C1 segment of cervical spinal cord (tissue), 14 donors: ENCODE measurements around the gene MATR3.
A peak's percentile ranks its signal among the peaks of the same experiment; 100 is the strongest.
"Not testable (repeated sequence)": the region's sequence is repeated elsewhere in the genome, so short reads cannot be mapped to it uniquely, and the experiment has no call there.

Experiments used
- DNase-seq, 14 donors: peaks; one replicate each; lab custom pipeline; 2025; lab: John Stamatoyannopoulos, UW

MATR3 gene, protein sequence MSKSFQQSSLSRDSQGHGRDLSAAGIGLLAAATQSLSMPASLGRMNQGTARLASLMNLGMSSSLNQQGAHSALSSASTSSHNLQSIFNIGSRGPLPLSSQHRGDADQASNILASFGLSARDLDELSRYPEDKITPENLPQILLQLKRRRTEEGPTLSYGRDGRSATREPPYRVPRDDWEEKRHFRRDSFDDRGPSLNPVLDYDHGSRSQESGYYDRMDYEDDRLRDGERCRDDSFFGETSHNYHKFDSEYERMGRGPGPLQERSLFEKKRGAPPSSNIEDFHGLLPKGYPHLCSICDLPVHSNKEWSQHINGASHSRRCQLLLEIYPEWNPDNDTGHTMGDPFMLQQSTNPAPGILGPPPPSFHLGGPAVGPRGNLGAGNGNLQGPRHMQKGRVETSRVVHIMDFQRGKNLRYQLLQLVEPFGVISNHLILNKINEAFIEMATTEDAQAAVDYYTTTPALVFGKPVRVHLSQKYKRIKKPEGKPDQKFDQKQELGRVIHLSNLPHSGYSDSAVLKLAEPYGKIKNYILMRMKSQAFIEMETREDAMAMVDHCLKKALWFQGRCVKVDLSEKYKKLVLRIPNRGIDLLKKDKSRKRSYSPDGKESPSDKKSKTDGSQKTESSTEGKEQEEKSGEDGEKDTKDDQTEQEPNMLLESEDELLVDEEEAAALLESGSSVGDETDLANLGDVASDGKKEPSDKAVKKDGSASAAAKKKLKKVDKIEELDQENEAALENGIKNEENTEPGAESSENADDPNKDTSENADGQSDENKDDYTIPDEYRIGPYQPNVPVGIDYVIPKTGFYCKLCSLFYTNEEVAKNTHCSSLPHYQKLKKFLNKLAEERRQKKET

GRCh38 chr5:139293507-139294373 is at the start of gene MATR3:
Gene MATR3, plus strand, starts transcription at chr5:139293740. Its CDS starts 13,676 bp downstream, at chr5:139307416.
- DNase-seq: peak; percentile 61 to 96 (median 92)

DNA sequence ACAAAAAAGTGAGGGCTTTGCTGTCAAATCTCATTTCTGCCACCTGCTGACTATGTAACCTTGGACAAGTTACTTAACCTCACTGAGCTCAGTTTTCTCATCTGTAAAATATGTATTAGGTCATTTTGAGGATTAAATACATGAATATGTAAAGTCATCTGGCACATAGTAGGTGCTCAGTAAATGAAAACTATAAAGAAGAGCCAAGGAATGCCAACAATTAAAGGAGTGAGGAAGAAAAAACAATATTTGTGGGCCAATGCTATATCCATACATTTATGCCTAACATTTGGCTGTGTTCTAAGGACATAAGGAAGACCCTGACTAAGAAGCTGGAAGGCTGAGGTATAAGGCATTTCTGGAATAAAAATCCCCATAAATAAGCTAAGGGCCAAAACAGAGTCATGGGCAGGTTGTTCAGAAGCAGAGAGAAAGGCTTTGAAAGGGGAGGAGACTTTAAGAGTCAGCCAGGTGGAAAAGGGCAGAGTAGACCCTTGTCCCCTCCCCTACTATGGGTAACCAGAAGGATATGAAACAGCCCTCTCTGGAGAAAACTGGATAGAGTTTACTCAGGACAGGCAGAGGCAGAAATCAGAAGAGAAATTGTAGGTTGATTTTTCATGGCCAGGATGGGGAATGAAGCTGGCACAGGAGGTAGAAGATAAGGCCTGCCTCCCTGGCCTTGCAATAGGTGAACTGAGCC is 47.8 kb upstream of the MATR3 start:
- no peak for DNase-seq

DNA sequence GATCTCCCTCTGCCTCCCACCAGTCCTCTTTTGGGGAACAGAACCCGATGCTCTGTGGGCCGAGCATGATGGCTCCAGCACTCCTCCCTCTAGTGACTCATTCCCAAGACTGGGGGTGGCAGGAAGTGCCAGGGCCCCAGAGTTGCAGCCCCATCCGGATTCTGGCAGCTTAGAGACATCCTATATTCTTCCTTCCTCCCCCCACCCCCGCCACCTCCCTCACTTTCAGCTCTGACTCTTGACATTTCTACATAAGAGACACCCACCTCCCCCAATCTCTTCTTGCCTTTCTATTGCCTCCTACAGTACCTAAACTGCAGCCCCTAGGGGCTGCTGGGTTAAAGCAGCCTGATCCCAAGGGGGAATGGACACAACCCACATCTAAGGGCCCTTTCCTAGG is 47.1 kb upstream of the MATR3 start:
- DNase-seq: peak in 1 of 14 donors; percentile 3

GRCh38 chr5:139248826-139249453 is 44.6 kb upstream of the MATR3 start:
- no peak for DNase-seq

- DNase-seq: no peak
Measured at GRCh38 chr5:139251281-139251687, 42.3 kb upstream of the MATR3 start.

DNA sequence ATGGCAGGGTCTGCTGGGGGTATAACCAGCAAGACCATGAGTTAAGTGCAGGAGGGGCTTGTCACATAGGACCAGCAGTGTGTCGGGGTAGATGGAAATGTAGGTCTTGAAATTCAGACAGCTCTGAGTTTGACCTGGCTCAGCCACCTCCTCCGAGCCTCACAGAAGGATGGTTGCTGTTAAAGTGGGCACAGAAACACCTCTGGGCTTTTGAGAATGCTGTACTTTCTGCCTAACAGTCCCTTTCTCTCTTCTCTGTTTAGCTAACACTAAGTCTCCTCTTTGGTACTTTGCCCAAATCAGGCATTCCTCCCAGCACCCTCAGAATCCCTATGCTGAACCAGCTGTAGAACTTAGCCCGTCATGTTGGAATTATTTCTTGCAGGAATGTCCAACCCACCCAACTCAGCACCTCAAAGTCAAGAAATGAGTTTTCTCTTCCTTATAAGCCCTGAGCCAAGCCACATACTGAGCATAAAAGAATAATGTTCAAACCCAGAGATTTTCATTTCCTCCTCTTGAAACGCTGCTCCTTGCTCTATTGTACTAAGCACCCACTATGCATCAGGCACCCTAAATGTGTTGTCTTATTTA is 41.7 kb upstream of the MATR3 start:
- no peak for DNase-seq

- no peak for DNase-seq
Measured at GRCh38 chr5:139253115-139253514, 40.4 kb upstream of the MATR3 start.

DNA sequence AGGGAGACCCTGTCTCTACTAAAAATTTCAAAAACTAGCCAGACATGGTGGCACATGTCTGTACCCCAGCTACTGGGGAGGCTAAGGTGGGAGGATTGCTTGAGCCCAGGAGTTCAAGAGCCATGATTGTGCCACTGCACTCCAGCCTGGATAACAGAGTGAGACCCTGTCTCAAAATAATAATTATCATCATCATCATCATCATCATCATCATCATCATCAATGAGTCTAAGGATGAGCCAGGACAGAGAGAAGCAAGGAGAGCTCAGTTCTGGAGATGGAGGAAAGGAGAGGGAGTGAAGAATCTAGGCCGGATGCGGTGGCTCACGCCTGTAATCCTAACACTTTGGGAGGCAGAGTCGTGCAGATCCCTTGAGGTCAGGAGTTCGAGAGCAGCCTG is 36.7 kb upstream of the MATR3 start:
- DNase-seq: no peak

DNA sequence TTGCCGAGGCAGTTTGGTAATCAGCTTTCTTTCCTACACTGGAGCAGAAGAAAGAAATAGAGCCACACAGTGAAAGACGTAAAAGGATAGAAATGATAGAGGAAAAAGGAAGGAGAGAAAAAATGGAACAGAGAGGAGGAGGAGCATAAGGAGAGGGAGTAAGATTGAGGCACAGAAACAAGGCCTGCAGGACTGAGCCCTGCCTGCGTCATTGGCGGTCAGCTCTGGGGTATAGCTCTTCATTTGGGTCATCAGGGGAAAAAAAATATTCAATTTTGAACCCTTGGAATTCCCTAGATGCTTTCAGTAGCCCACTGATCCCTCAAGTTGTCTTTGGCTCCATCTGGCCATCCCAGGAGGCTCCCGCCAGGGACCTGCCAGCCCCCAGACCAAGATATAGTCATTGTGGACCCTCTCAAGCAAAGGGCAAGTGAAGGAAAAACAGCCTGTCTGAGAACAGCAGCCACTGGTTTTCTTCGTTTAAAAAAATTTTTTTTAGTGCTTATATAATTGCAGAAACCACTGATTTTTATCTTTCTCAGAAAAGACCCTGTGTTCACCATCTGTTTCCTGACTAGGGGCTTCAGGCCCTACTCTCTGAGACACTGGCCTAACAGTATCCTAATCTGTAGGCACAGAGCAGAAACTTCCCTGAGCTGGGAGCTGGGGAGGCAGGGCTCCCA is 31.3 kb upstream of the MATR3 start:
- no peak for DNase-seq

DNA sequence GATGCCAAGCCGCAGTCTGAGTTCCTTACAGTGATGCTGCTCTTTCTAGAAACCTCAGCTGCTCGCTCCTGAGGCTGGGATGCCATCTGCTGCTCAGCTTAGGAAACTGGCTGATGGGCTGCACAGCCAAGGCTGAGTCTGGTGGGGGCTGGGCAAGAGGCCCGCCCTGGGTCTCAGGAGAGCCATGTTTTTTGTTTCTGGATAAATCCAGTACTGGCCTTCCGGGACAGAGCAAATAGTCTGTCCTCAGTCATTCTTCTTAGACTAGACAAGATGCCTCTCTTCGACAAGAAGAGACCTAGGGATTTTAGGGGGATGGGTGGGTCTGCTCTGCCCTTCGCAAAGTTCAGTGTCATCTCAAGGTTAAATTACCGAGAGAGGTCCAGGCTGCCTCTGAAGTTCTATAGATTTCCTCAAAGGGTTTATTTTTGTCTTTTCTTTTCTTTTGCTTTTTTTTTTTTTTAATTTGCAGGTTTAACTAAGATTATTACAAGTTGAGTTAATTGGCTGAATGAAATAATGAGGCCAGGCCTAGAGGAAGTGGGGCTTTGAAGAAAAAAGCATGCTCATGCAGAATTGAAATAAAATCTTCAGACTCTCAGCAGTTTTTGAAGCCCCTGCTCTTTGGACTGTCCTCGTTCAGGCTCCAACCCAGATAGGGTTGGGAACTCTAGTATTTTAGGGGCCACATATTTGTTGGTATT is 30.6 kb upstream of the MATR3 start:
- DNase-seq: peak in 13 of 14 donors; percentile 20 to 85 (median 76)

- no peak for DNase-seq
Measured at GRCh38 chr5:139263536-139263935, 30.0 kb upstream of the MATR3 start.

- no peak for DNase-seq
Measured at GRCh38 chr5:139263946-139264345, 29.6 kb upstream of the MATR3 start.

DNA sequence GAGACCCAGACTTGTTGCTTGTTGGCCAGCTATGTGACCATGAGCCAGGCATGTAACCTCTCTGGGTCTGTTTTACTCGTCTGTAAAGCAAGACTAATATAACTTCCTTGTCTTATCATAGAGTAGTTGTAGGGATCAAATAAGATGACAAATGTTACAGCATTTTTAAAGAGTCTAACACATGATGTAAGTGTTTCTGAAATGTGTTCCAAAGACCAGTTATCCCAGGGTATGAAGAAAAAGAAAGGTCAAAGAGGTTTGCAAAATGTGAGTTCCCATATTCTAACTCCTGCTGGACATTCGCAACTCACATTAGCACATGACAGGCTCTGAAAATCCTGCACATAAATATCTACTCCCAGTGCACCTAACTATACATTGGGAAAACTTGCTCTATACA is 28.5 kb upstream of the MATR3 start:
- DNase-seq: no peak

- DNase-seq: no peak
Measured at GRCh38 chr5:139266236-139266635, 27.3 kb upstream of the MATR3 start.

DNA sequence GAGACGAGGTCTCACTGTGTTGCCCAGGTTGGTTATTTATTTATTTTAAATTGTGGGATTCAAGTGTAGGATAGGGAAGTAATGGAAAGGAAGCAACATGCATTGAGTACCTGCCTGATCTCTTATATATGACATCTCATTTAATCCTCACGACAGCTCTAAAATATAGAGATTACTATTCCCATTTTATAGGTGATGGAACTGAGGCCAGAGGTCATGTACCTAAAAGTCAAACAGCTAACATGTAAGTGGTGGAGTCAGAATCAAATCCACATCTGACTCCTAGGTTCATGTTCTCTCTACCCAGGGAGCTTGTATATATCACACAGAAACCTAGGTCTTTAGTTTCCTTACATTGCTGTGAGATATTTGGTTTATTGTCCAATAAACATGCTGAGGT is 26.1 kb upstream of the MATR3 start:
- no peak for DNase-seq

DNA sequence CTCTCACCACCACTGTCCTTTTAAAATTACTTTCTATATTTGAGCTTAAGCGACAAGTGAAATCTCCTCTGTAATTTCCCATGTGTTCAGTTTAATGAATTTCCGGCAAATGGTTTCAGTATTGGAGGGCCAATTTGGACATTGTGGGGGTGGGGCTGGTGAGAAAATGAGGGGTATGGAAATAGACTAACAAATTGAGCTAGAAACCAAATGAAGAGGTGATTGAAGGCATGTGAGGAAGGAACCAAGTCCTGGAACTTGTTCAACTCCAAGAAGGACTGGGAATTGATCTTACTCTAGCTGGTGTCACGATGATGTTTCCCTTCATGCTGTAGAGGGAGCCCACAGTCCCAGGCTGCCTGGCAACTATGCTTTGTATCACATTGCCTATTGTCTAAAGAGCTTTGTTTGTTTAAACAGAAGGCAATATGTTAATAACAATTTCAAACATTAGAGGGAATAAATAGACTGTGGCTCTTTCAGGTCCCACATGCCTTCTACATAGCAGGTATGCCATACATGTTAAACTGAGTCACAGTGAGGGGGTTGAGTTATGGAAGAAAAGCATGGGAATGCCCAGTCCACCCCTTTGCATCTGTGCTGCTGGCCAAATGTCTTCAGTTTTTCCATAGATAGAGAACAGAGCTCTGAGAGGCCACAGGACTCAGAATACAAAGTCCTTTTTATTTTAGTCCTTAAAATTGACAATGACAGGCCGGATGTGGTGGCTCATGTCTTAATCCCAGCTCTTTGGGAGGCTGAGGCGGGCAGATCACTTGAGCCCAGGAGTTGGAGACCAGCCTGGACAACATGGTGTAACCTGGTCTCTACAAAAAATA is 25.0 kb upstream of the MATR3 start:
- peak in 4 of 14 donors; percentile 19 to 61 (median 49) for DNase-seq

GRCh38 chr5:139270718-139271117 is 22.8 kb upstream of the MATR3 start:
- DNase-seq: not testable (repeated sequence)
